ENCODE measurements around the gene ANKLE2. TPM values are rescaled to one million over a fixed set of nuclear protein-coding genes. Genes with fewer than 3 reads are reported as not detected.

ANKLE2 gene
- total and polyA plus RNA-seq, 4 donors, result 32.3 to 56.4 (median 52.3) TPM

DNA sequence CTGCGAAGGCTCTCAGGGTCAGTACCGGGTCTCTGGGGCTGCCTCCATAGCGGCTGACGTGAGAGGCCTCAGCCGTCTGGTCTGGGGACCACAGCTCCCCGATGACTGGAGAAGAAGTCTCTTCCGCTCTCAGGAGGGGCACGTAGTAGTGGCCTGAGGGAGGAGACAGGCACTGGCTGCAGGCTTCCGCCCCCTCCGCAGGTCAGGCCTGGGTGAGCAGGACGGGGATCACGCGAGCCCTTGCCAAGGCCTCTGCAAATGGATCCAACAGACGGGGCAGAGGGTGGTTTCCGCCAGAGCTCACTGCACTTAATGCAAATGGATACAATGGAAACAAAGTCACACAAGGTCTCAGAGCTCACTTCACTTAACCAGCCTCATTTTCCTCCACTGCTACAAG, 24.7 kb downstream of the ANKLE2 start:
- Histone ChIP-seq H3K4me3 (ENCODE audit: low read depth, low read length) (no peak overlapping the region), H3K9me3 (ENCODE audit: control insufficient read depth, insufficient read depth, low read length) (no peaks in the 10 kb centered on the region), H3K27me3 (ENCODE audit: control insufficient read depth, insufficient read depth, low read length) (no peaks in the 10 kb centered on the region), H3K27ac (ENCODE audit: low read depth, low read length) (no peak overlapping the region), H3K36me3 (ENCODE audit: control insufficient read depth, insufficient read depth, low read length) (peaks cover 85% of the 10 kb centered on the region), H3K4me1 (ENCODE audit: control insufficient read depth, insufficient read depth, low read length) (peaks cover 3% of the 10 kb centered on the region)
- WGBS (ENCODE audit: insufficient coverage), result 97% methylated on average over 13 of the region's 15 CpGs
- no peak for DNase-seq (ENCODE audit: low read depth in 4 of 6, low spot score in 6 of 6)

DNA sequence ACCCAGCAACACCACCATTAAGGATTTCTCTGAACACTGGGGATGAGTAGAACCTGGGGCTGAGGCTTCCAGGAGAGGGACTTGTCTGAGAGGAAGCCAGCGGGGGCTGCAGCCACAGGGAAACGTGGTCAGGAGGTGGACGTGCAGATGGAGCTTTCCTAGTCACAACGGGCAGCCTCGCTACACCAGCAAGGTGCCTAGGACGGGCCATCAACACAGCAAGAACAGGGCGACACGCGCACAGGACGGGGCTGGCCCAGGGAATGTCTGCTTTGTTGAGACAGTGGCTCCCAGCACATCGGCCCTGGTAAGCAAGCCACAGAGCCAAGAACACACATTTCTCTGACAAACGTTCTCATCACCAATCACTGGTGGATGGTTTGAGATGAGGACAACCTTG, 25.3 kb downstream of the ANKLE2 start:
- no peak overlapping the region for H3K4me3 ChIP-seq (ENCODE audit: low read depth, low read length)
- no peak for DNase-seq (ENCODE audit: low read depth in 4 of 6, low spot score in 6 of 6)
- H3K27me3 ChIP-seq (ENCODE audit: control insufficient read depth, insufficient read depth, low read length), result no peaks in the 10 kb centered on the region
- 97% methylated on average over 11 of the region's 12 CpGs for WGBS (ENCODE audit: insufficient coverage)
- H3K36me3 ChIP-seq (ENCODE audit: control insufficient read depth, insufficient read depth, low read length), result peaks cover 88% of the 10 kb centered on the region
- no peaks in the 10 kb centered on the region for H3K9me3 ChIP-seq (ENCODE audit: control insufficient read depth, insufficient read depth, low read length)
- peaks cover 3% of the 10 kb centered on the region for H3K4me1 ChIP-seq (ENCODE audit: control insufficient read depth, insufficient read depth, low read length)
- H3K27ac ChIP-seq (ENCODE audit: low read depth, low read length), result no peak overlapping the region

DNA sequence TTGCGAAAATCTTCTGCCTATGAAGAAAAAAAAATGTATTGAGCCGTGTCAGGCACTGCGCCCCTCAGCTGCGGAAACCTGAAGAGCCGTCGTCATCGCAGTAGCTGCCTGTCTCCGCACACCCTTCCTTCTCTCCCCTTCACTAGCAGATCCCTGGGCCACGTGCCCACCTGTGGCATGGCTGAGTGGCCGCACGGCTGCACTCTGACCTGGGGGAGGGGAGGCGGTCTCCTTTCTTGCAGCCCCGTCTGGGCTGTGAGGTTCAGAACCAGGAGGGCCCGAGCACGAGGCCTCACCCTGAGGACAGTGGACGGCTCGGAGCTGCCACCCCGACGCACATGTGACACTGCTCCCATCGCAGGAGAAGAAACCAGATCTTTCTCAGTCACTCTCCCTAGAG, 26.1 kb downstream of the ANKLE2 start:
- peaks cover 88% of the 10 kb centered on the region for H3K36me3 ChIP-seq (ENCODE audit: control insufficient read depth, insufficient read depth, low read length)
- 77% methylated on average over 12 of the region's 20 CpGs for WGBS (ENCODE audit: insufficient coverage)
- no peaks in the 10 kb centered on the region for H3K27me3 ChIP-seq (ENCODE audit: control insufficient read depth, insufficient read depth, low read length)
- no peak overlapping the region for H3K4me3 ChIP-seq (ENCODE audit: low read depth, low read length)
- no peak for DNase-seq (ENCODE audit: low read depth in 4 of 6, low spot score in 6 of 6)
- peaks cover 3% of the 10 kb centered on the region for H3K4me1 ChIP-seq (ENCODE audit: control insufficient read depth, insufficient read depth, low read length)
- H3K9me3 ChIP-seq (ENCODE audit: control insufficient read depth, insufficient read depth, low read length), result no peaks in the 10 kb centered on the region
- H3K27ac ChIP-seq (ENCODE audit: low read depth, low read length), result no peak overlapping the region

DNA sequence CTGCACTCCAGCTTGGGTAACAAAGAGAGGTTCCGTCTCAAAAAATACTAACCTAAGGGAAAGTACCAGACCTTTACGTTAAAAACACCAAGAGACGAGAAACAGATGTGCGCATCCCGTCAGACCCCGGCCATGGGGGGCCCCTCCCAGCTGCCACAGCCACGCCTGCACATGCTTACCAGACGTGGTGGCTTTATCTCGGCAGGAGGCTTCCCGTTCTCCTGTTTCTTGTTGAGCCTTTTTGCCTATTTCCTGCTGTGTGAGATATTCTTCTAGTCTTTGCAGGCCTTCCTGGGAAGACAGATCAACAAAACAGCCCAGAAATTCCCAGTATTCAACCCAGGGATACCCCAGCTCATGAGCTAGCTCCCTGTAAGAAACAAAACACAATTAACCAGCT, 27.4 kb downstream of the ANKLE2 start:
- no peak overlapping the region for H3K4me3 ChIP-seq (ENCODE audit: low read depth, low read length)
- peak overlapping the region; percentile 35 for H3K27ac ChIP-seq (ENCODE audit: low read depth, low read length)
- peaks cover 3% of the 10 kb centered on the region for H3K4me1 ChIP-seq (ENCODE audit: control insufficient read depth, insufficient read depth, low read length)
- H3K27me3 ChIP-seq (ENCODE audit: control insufficient read depth, insufficient read depth, low read length), result no peaks in the 10 kb centered on the region
- peak in 4 of 6 donors; percentile 6 to 64 (median 10) for DNase-seq (ENCODE audit: low read depth in 4 of 6, low spot score in 6 of 6)
- no peaks in the 10 kb centered on the region for H3K9me3 ChIP-seq (ENCODE audit: control insufficient read depth, insufficient read depth, low read length)
- H3K36me3 ChIP-seq (ENCODE audit: control insufficient read depth, insufficient read depth, low read length), result peaks cover 88% of the 10 kb centered on the region
- whole genome bisulfite sequencing (ENCODE audit: insufficient coverage), result 69% methylated on average over 8 of the region's 10 CpGs

DNA sequence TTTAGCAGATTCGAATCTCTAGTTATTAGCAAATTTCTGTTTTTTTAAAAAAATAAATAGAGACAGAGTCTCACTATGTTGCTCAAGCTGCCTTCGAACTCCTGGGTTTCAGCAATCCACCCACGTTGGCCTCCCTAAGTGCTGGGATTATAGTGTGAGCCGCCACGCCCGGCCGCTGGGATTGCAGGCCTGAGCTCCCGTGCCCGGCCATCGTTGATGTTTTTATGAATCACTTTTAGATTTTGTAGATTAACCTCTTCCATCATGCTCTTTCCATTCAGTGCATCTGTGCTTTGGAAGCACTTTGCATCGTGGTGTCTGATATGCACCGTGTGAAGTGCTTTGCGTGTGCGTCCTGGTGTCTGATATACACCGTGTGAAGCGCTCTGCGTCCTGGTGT, 30.1 kb downstream of the ANKLE2 start:
- H3K4me3 ChIP-seq (ENCODE audit: low read depth, low read length), result no peak overlapping the region
- H3K27me3 ChIP-seq (ENCODE audit: control insufficient read depth, insufficient read depth, low read length), result no peaks in the 10 kb centered on the region
- WGBS (ENCODE audit: insufficient coverage), result 94% methylated on average over 15 of the region's 17 CpGs
- H3K27ac ChIP-seq (ENCODE audit: low read depth, low read length), result no peak overlapping the region
- no peak for DNase-seq (ENCODE audit: low read depth in 4 of 6, low spot score in 6 of 6)
- H3K4me1 ChIP-seq (ENCODE audit: control insufficient read depth, insufficient read depth, low read length), result peaks cover 3% of the 10 kb centered on the region
- H3K9me3 ChIP-seq (ENCODE audit: control insufficient read depth, insufficient read depth, low read length), result no peaks in the 10 kb centered on the region
- H3K36me3 ChIP-seq (ENCODE audit: control insufficient read depth, insufficient read depth, low read length), result peaks cover 88% of the 10 kb centered on the region

DNA sequence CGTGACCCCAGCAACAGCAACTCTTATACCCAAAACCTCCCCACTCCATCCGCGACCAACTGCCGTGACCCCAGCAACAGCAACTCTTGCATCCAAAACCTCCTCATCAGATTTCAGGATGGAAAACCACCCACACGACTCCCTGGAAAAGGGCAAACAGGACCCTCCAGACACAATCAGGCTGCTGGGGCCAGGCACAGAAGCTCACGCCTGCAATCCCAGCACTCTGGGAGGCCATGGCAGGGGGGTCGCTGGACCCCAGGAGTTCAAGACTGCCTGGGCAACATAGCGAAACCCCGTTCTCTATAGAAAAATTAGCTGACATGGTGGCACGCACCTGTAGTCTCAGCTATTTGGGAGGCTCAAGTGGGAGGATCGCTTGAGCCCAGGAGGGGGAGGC, 31.3 kb downstream of the ANKLE2 start:
- WGBS (ENCODE audit: insufficient coverage), result over 99% methylated on average over 10 of the region's 11 CpGs
- H3K27me3 ChIP-seq (ENCODE audit: control insufficient read depth, insufficient read depth, low read length), result no peaks in the 10 kb centered on the region
- peaks cover 3% of the 10 kb centered on the region for H3K4me1 ChIP-seq (ENCODE audit: control insufficient read depth, insufficient read depth, low read length)
- no peaks in the 10 kb centered on the region for H3K9me3 ChIP-seq (ENCODE audit: control insufficient read depth, insufficient read depth, low read length)
- peaks cover 84% of the 10 kb centered on the region for H3K36me3 ChIP-seq (ENCODE audit: control insufficient read depth, insufficient read depth, low read length)
- no peak overlapping the region for H3K4me3 ChIP-seq (ENCODE audit: low read depth, low read length)
- no peak overlapping the region for H3K27ac ChIP-seq (ENCODE audit: low read depth, low read length)
- no peak for DNase-seq (ENCODE audit: low read depth in 4 of 6, low spot score in 6 of 6)

DNA sequence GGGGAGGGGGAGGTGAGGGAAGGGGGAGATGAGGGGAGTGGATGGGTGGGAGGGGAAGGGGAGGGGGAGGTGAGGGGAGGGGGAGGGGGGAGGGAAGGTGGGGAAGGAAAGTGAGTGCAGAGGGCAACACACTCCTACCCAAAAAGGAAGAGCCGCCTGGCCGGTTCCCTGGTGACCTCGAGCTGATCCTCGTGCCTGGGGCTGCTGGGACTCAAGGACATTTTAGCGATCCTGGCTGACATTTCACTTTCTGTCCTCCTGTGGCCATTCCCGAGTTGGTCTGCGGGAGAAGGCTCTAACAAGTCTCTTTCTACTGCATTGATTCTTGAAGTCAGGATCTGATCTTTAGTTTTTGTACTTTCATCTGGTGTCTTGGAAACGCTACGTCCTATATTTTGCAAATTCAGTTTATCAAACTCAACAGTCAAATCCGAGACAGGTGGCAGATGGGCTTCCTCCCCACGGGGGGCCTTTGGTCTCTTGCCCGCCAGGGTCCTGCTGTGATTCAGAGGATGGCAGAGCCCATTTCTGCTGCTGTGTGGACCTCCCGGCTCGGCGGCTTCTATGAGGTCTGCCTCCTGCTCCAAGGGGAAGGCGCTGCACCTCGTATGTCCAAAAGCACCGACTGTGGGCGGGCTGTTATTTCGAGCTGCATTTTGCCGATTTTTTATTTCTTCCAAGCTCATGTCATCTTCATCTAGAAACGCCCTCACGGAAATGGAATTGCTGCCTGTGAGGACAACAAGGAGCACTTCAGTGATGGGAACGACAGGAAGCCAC, 31.9 kb downstream of the ANKLE2 start:
- DNase-seq (ENCODE audit: low read depth in 4 of 6, low spot score in 6 of 6), result no peak
- H3K36me3 ChIP-seq (ENCODE audit: control insufficient read depth, insufficient read depth, low read length), result peaks cover 84% of the 10 kb centered on the region
- no peak overlapping the region for H3K27ac ChIP-seq (ENCODE audit: low read depth, low read length)
- H3K4me1 ChIP-seq (ENCODE audit: control insufficient read depth, insufficient read depth, low read length), result peaks cover 3% of the 10 kb centered on the region
- 86% methylated on average over 22 of the region's 24 CpGs for WGBS (ENCODE audit: insufficient coverage)
- no peak overlapping the region for H3K4me3 ChIP-seq (ENCODE audit: low read depth, low read length)
- no peaks in the 10 kb centered on the region for H3K9me3 ChIP-seq (ENCODE audit: control insufficient read depth, insufficient read depth, low read length)
- no peaks in the 10 kb centered on the region for H3K27me3 ChIP-seq (ENCODE audit: control insufficient read depth, insufficient read depth, low read length)

DNA sequence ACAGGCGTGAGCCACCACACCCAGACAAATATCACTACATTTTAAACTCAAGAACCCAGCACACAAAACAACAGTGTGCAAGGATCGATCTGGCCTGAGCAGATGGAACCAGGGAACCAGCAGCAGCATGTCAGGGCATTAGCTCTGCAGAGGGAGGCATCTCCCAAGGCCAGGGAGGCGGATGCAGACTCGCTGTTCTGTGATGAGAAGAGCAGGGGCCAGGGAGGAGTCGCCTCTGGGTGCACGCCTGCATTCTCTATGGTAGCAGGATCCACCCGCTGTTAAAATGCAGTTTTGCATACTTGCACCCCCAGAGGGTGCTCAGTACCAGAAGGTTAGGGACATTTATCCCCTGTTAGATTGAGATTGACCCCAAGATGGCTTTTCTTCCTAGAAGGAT, 33.1 kb downstream of the ANKLE2 start:
- Histone ChIP-seq H3K4me1 (ENCODE audit: control insufficient read depth, insufficient read depth, low read length) (no peaks in the 10 kb centered on the region), H3K36me3 (ENCODE audit: control insufficient read depth, insufficient read depth, low read length) (peaks cover 83% of the 10 kb centered on the region), H3K27ac (ENCODE audit: low read depth, low read length) (no peak overlapping the region), H3K9me3 (ENCODE audit: control insufficient read depth, insufficient read depth, low read length) (no peaks in the 10 kb centered on the region), H3K27me3 (ENCODE audit: control insufficient read depth, insufficient read depth, low read length) (no peaks in the 10 kb centered on the region), H3K4me3 (ENCODE audit: low read depth, low read length) (no peak overlapping the region)
- 100% methylated on average over 6 of the region's 7 CpGs for WGBS (ENCODE audit: insufficient coverage)
- DNase-seq (ENCODE audit: low read depth in 4 of 6, low spot score in 6 of 6), result no peak

DNA sequence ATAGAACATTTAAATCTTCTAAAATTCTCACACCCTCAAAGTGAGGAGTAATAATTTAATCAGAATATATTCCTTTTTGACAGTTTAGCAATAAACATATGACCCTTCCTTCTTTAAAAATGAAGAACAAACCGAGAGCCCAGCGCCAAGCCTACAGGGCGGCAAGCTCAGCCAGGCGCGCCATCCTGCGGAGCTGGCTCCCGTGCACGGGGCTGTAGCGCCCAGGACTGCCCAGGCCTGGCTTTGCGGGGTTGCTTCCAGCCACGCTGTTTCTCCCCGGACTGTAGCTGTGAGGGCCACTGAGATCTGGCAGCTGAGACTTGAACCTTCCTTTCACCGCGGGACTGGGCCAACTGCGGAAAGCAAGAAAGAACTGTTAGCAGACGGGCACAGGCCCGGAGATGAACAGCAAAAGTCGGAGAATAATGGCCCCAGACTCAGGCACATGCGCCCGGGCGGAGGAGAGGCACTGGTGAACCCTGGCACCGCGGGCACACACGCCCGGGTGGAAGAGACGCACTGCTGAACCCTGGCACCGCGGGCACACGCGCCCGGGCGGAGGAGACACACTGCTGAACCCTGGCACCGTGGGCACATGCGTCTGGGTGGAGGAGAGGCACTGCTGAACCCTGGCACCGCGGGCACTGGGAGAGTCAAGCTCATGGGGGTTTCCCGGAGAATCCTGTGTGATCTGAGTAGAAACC, 34.4 kb downstream of the ANKLE2 start:
- Histone ChIP-seq H3K36me3 (ENCODE audit: control insufficient read depth, insufficient read depth, low read length) (peaks cover 88% of the 10 kb centered on the region), H3K4me3 (ENCODE audit: low read depth, low read length) (no peak overlapping the region), H3K4me1 (ENCODE audit: control insufficient read depth, insufficient read depth, low read length) (peaks cover 4% of the 10 kb centered on the region), H3K27ac (ENCODE audit: low read depth, low read length) (no peak overlapping the region), H3K27me3 (ENCODE audit: control insufficient read depth, insufficient read depth, low read length) (no peaks in the 10 kb centered on the region), H3K9me3 (ENCODE audit: control insufficient read depth, insufficient read depth, low read length) (no peaks in the 10 kb centered on the region)
- 94% methylated on average over 37 of the region's 37 CpGs for WGBS (ENCODE audit: insufficient coverage)
- no peak for DNase-seq (ENCODE audit: low read depth in 4 of 6, low spot score in 6 of 6)

DNA sequence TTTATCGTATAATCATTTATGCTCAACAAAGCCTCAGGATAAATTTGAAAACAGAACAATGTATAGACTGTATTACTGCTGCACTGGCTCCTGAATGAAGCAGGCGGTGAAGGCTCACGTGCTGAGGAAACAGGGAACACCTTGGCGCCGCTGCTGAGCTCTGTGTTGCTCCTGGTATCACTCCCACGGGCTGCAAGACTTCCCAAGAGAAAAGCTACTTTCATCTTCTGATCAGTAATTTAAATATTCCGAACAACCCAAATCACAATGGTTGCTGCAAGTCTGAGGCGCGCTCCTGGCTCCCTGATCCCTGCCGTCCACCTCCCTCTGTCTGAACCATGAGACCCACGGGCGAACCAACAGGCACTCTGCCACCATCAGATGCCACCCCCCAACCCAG, 35.2 kb downstream of the ANKLE2 start:
- Histone ChIP-seq H3K36me3 (ENCODE audit: control insufficient read depth, insufficient read depth, low read length) (peaks cover 89% of the 10 kb centered on the region), H3K27ac (ENCODE audit: low read depth, low read length) (no peak overlapping the region), H3K9me3 (ENCODE audit: control insufficient read depth, insufficient read depth, low read length) (no peaks in the 10 kb centered on the region), H3K4me1 (ENCODE audit: control insufficient read depth, insufficient read depth, low read length) (peaks cover 4% of the 10 kb centered on the region), H3K4me3 (ENCODE audit: low read depth, low read length) (no peak overlapping the region), H3K27me3 (ENCODE audit: control insufficient read depth, insufficient read depth, low read length) (no peaks in the 10 kb centered on the region)
- whole genome bisulfite sequencing (ENCODE audit: insufficient coverage), result 95% methylated on average over 10 of the region's 12 CpGs
- DNase-seq (ENCODE audit: low read depth in 4 of 6, low spot score in 6 of 6), result no peak
